ENCODE measurements around the gene GRIA2.

GRCh38 chr4:157196046-157196445 is 24.5 kb upstream of the GRIA2 start:
- no peak for TF ChIP-seq POLR2A (IDR thresholded peaks at IDR 0.05; ENCODE audit: low read length)
- no peak for TF ChIP-seq GATA1 (IDR thresholded peaks at IDR 0.05; ENCODE audit: low read depth, low read length)

Measured in erythroblast (primary cell).